ENCODE results near the gene CAPZB.

The CAPZB gene

GRCh38 chr1:19390166-19390850 lies 95.0 kb downstream of the CAPZB start:
- in situ Hi-C loops (cut with MboI; ENCODE audit: low sequenced_read_pairs): loop anchor here (5.0 kb wide), 1 partner anchor 262 kb away; no protein-coding TSS in a partner anchor
- Histone ChIP-seq H3K36me3 (replicated peaks) (0 out of 2 replicates have a peak, but pooled peaks cover 2% of the 10 kb centered on the region), H3K9me3 (no peaks in the 10 kb centered on the region), H3K4me3 (no peak overlapping the region), H3K27me3 (ENCODE audit: low read depth) (no peaks in the 10 kb centered on the region), H3K4me1 (no peaks in the 10 kb centered on the region)
- no peak for DNase-seq (ENCODE audit: low spot score in 2 of 2)

GRCh38 chr1:19388980-19389379 lies 96.4 kb downstream of the CAPZB start:
- DNase-seq (ENCODE audit: low spot score in 2 of 2): no peak
- no peaks in the 10 kb centered on the region for H3K27me3 ChIP-seq (ENCODE audit: low read depth)
- in situ Hi-C loops (cut with MboI; ENCODE audit: low sequenced_read_pairs): no loop called here
- H3K4me3 ChIP-seq: no peak overlapping the region
- 0 out of 2 replicates have a peak, but pooled peaks cover 6% of the 10 kb centered on the region for H3K36me3 ChIP-seq (replicated peaks)
- H3K9me3 ChIP-seq: no peaks in the 10 kb centered on the region
- no peaks in the 10 kb centered on the region for H3K4me1 ChIP-seq

GRCh38 chr1:19387045-19387467 lies 98.3 kb downstream of the CAPZB start:
- Histone ChIP-seq H3K27me3 (ENCODE audit: low read depth) (no peaks in the 10 kb centered on the region), H3K36me3 (replicated peaks) (peaks cover 9% of the 10 kb centered on the region), H3K4me1 (no peaks in the 10 kb centered on the region), H3K4me3 (no peak overlapping the region), H3K9me3 (no peaks in the 10 kb centered on the region)
- no peak for DNase-seq (ENCODE audit: low spot score in 2 of 2)
- in situ Hi-C loops (cut with MboI; ENCODE audit: low sequenced_read_pairs): no loop called here

GRCh38 chr1:19385869-19386591 lies 99.3 kb downstream of the CAPZB start:
- in situ Hi-C loops (cut with MboI; ENCODE audit: low sequenced_read_pairs): no loop called here
- Histone ChIP-seq H3K27me3 (ENCODE audit: low read depth) (no peaks in the 10 kb centered on the region), H3K4me3 (no peak overlapping the region), H3K9me3 (no peaks in the 10 kb centered on the region), H3K36me3 (replicated peaks) (peaks cover 12% of the 10 kb centered on the region), H3K4me1 (no peaks in the 10 kb centered on the region)
- DNase-seq (ENCODE audit: low spot score in 2 of 2): no peak

- DNase-seq (ENCODE audit: low spot score in 2 of 2): no peak
- in situ Hi-C loops (cut with MboI; ENCODE audit: low sequenced_read_pairs): no loop called here
These were observed 100.1 kb downstream of the CAPZB start for GRCh38 chr1:19385221-19385620.

GRCh38 chr1:19384772-19385187 lies 100.6 kb downstream of the CAPZB start:
- Histone ChIP-seq H3K36me3 (replicated peaks) (peaks cover 18% of the 10 kb centered on the region), H3K4me3 (no peak overlapping the region)
- in situ Hi-C loops (cut with MboI; ENCODE audit: low sequenced_read_pairs): no loop called here

More at GRCh38 chr1:19385221-19385620, 100.1 kb downstream of the CAPZB start:
- no peak overlapping the region for H3K4me3 ChIP-seq
- no peaks in the 10 kb centered on the region for H3K27me3 ChIP-seq (ENCODE audit: low read depth)
- H3K9me3 ChIP-seq: no peaks in the 10 kb centered on the region
- peaks cover 14% of the 10 kb centered on the region for H3K36me3 ChIP-seq (replicated peaks)
- no peaks in the 10 kb centered on the region for H3K4me1 ChIP-seq

GRCh38 chr1:19384113-19384512 lies 101.2 kb downstream of the CAPZB start:
- Histone ChIP-seq H3K4me1 (no peaks in the 10 kb centered on the region), H3K4me3 (no peak overlapping the region), H3K27me3 (ENCODE audit: low read depth) (no peaks in the 10 kb centered on the region), H3K36me3 (replicated peaks) (peaks cover 18% of the 10 kb centered on the region), H3K9me3 (no peaks in the 10 kb centered on the region)
- in situ Hi-C loops (cut with MboI; ENCODE audit: low sequenced_read_pairs): no loop called here
- DNase-seq (ENCODE audit: low spot score in 2 of 2): peak in 1 of 2 experiments; percentile 23

More at GRCh38 chr1:19384772-19385187, 100.6 kb downstream of the CAPZB start:
- no peaks in the 10 kb centered on the region for H3K9me3 ChIP-seq
- no peaks in the 10 kb centered on the region for H3K4me1 ChIP-seq
- no peak for DNase-seq (ENCODE audit: low spot score in 2 of 2)
- H3K27me3 ChIP-seq (ENCODE audit: low read depth): no peaks in the 10 kb centered on the region

GRCh38 chr1:19382222-19382621 lies 103.1 kb downstream of the CAPZB start:
- in situ Hi-C loops (cut with MboI; ENCODE audit: low sequenced_read_pairs): no loop called here

GRCh38 chr1:19381261-19381660 lies 104.1 kb downstream of the CAPZB start:
- no peak for DNase-seq (ENCODE audit: low spot score in 2 of 2)
- Histone ChIP-seq H3K4me1 (no peaks in the 10 kb centered on the region), H3K27me3 (ENCODE audit: low read depth) (no peaks in the 10 kb centered on the region), H3K9me3 (no peaks in the 10 kb centered on the region), H3K36me3 (replicated peaks) (peaks cover 42% of the 10 kb centered on the region), H3K4me3 (no peak overlapping the region)
- in situ Hi-C loops (cut with MboI; ENCODE audit: low sequenced_read_pairs): no loop called here

More at GRCh38 chr1:19382222-19382621, 103.1 kb downstream of the CAPZB start:
- H3K9me3 ChIP-seq: no peaks in the 10 kb centered on the region
- H3K27me3 ChIP-seq (ENCODE audit: low read depth): no peaks in the 10 kb centered on the region
- peaks cover 32% of the 10 kb centered on the region for H3K36me3 ChIP-seq (replicated peaks)
- no peak for DNase-seq (ENCODE audit: low spot score in 2 of 2)
- H3K4me1 ChIP-seq: no peaks in the 10 kb centered on the region
- H3K4me3 ChIP-seq: no peak overlapping the region

GRCh38 chr1:19377812-19378718 lies 107.3 kb downstream of the CAPZB start:
- H3K27me3 ChIP-seq (ENCODE audit: low read depth): no peaks in the 10 kb centered on the region
- H3K36me3 ChIP-seq (replicated peaks): peaks cover 37% of the 10 kb centered on the region
- no peaks in the 10 kb centered on the region for H3K4me1 ChIP-seq
- no peak for DNase-seq (ENCODE audit: low spot score in 2 of 2)
- no peaks in the 10 kb centered on the region for H3K9me3 ChIP-seq
- in situ Hi-C loops (cut with MboI; ENCODE audit: low sequenced_read_pairs): no loop called here
- no peak overlapping the region for H3K4me3 ChIP-seq

GRCh38 chr1:19376428-19377372 lies 108.6 kb downstream of the CAPZB start:
- in situ Hi-C loops (cut with MboI; ENCODE audit: low sequenced_read_pairs): no loop called here
- DNase-seq (ENCODE audit: low spot score in 2 of 2): no peak
- peaks cover 30% of the 10 kb centered on the region for H3K36me3 ChIP-seq (replicated peaks)
- no peaks in the 10 kb centered on the region for H3K4me1 ChIP-seq
- no peaks in the 10 kb centered on the region for H3K9me3 ChIP-seq
- H3K4me3 ChIP-seq: no peak overlapping the region
- H3K27me3 ChIP-seq (ENCODE audit: low read depth): no peaks in the 10 kb centered on the region

- no peaks in the 10 kb centered on the region for H3K9me3 ChIP-seq
- no peak overlapping the region for H3K4me3 ChIP-seq
- DNase-seq (ENCODE audit: low spot score in 2 of 2): no peak
- H3K36me3 ChIP-seq (replicated peaks): peaks cover 30% of the 10 kb centered on the region
- H3K27me3 ChIP-seq (ENCODE audit: low read depth): no peaks in the 10 kb centered on the region
- H3K4me1 ChIP-seq: no peaks in the 10 kb centered on the region
- in situ Hi-C loops (cut with MboI; ENCODE audit: low sequenced_read_pairs): no loop called here
These were observed 109.5 kb downstream of the CAPZB start for GRCh38 chr1:19375631-19376400.

Data from HAP-1 (cell line).